GM10266 (cell line): ENCODE results near the gene GOSR2.

Experiments
- DNase-seq: peaks from one replicate; pipeline ENCODE4 v3.0.0; 2012; ENCODE audit errors: extremely low spot score
- CTCF ChIP-seq: IDR thresholded peaks from 2 replicates; pipeline ENCODE4 v1.5.1; 2012; ENCODE audit warnings: mild to moderate bottlenecking, low read depth; ENCODE audit not compliant: control insufficient read depth, insufficient read depth; ENCODE audit errors: missing control alignments

Gene GOSR2

DNA sequence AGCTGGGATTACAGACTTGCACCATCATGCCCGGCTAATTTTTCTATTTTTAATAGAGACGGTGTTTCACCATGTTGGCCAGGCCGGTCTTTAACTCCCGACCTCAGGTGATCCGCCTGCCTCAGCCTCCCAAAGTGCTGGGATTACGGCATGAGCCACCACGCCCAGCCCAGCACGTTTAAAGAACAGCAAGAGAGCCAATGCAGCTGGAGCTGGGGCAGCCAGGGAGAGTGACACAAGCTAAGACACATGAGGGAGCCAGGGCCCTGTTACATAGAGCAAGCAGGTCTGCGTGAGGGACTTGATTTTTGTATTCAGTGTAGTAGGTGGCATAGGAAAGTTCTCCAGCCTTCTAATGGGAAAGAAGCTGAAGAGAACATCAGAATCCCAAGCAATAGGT, 21.7 kb upstream of the GOSR2 start:
- TF ChIP-seq CTCF: no peak
- no peak for DNase-seq

DNA sequence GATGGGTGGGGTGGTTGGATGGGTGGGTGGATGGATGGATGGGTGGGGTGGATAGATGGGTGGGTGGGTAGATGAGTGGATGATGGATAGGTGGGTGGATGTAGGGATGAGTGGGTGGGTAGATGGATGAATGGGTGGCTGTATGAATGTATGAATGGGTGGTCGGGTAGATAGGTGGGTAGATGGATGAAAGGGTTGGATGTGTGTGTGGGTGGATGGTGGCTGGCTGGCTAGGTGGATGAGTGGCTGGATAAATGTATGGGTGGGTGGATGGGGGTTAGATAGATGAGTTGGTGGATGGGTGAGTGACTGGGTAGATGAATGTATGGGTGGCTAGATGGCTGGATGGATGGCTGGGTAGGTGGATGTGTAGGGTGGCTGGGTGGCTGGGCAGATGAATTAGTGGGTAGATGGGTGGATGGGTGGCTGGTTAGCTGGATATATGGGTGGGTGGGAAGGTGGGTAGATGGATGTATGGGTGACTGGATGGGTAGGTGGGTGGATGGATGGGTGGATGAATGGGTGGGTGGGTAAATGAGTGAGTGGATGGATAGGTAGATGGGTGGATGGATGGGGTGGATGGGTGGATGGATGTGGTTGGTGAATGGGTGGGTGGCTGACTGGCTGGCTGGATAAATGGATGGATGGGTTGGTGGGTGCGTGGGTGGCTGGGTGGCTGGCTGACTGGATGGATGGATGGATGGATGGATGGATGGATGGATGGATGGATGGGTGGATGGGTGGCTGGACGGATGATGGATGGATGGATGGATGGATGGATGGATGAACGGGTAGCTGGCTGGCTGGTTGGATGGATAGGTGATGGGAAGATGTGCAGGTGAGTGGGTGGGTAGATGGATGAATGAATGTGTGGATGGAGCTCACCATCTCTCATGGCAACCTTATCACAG, 18.9 kb upstream of the GOSR2 start:
- DNase-seq: no peak
- no peak for TF ChIP-seq CTCF

DNA sequence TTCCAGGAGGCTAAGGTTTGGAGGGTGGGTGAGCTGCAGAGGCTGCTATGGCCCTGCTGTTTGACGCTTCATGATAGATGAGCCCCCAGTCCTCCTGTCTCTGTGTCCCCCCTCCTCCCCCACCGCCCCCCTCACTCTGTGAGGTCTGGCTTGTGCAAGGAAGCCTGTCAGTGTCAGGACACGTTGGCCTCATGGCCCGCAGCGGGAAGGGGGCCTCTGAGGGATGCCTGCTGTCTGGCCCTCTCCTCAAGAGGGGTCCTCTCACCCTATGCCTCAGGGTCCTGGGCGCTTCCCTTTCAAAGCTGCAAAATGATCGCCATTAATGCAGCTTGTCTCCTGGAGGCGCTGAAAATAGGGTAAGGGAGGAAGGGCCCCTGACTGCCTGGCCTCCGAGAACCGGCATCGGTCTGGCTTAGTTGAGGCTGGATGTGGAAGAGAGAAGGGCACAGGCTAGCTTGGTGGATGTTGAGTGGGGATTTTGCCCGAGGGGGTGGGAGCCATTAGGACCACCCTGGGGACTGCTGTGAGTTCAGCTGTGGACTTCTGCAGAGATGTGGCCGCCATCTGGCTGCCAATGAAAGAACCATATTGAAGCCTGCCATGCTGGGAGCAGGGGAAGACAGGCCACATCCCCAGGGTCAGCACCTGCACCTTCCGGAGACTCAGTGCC, 14.8 kb upstream of the GOSR2 start:
- no peak for DNase-seq

GRCh38 chr17:46910179-46910927, 12.6 kb upstream of the GOSR2 start:
- no peak for DNase-seq
- TF ChIP-seq CTCF: no peak

More for the DNA sequence above, 14.8 kb upstream of the GOSR2 start:
- no peak for TF ChIP-seq CTCF

DNA sequence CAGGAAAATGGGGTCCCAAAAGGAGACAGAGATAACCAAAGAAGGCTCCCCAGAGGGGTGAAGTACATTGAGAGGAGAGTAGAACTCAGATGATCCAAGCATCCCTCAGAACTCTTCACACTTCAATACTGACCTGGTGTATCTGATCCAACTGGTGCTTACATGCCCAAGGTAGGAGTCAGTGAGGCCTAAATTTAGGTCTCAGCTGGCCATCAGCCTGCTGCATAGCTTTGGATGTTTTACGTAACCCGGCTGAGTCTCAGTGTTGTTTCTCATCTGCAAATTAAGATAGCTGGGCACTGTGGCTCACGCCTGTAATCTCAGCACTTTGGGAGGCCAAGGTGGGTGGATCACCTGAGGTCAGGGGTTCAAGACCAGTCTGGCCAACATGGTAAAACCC, 11.6 kb upstream of the GOSR2 start:
- no peak for TF ChIP-seq CTCF
- DNase-seq: no peak

- no peak for TF ChIP-seq CTCF
These were observed 7.4 kb upstream of the GOSR2 start for GRCh38 chr17:46915596-46915995.

More at GRCh38 chr17:46915596-46915995, 7.4 kb upstream of the GOSR2 start:
- DNase-seq: no peak
